ENCODE results near the gene EPN2.
"Not testable (repeated sequence)": the region's sequence is repeated elsewhere in the genome, so short reads cannot be mapped to it uniquely, and the experiment has no call there.

EPN2 gene

DNA sequence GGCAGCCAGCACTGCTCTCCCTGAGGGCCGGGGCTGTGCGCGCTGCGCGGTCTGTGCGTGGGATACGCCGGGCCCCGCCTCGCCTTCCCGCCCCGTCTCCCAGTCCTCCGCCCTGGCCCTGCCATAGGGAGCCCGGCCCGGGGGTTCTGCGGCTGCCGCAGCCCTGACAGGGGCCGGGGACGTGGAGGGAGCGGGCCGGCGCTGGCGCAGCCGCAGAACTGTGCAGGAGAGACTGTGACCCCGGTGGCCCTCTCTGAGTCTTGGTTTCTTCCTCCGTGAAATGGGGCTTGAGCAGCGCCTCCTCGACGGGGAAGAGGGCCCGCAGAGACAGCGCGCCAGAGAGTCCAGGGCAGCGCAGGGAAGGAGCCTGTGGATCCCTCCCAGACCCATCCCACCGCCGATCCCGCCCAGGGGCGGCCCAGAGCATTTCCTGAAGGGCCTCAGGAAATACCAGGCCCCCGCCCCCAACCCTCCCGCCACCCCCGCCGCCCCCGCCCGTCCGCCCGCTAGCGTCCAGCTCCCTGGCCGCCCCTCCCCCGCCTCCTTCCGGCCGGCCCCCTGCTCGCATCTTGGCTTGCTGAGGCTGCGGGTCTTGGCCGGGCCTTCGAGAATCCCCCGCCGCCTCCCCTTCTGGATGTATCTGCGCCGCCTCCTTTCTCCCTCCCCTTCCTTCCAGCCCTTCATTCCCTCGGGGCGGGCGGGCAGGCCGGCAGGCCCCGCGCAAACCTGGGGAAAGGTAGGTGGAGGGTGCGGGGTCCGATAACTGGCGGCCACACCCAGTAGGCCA, 21.9 kb upstream of the EPN2 start:
- not testable (repeated sequence) for H4K91ac ChIP-seq (ENCODE audit: low read length); H2BK5ac ChIP-seq (ENCODE audit: low read depth, low read length, poor library complexity, severe bottlenecking); H2BK15ac ChIP-seq (ENCODE audit: low read depth, poor library complexity, severe bottlenecking); H3K23ac ChIP-seq (ENCODE audit: low read length in 2 of 2); H3K14ac ChIP-seq (ENCODE audit: low read length in 2 of 2); H3K4me3 ChIP-seq (ENCODE audit: insufficient read depth in 1 of 2, low read depth in 1 of 2, low read length in 2 of 2); H3K27ac ChIP-seq (ENCODE audit: low read length, poor library complexity, severe bottlenecking); H3K4me1 ChIP-seq (ENCODE audit: control insufficient read depth, insufficient read depth, low read depth, low read length); DNase-seq; H3K79me1 ChIP-seq (replicated peaks; ENCODE audit: low read length, poor library complexity, severe bottlenecking); H2AFZ ChIP-seq (ENCODE audit: low read depth, low read length); H2BK120ac ChIP-seq (ENCODE audit: low read depth, low read length); H2AK5ac ChIP-seq (ENCODE audit: low read length, severe bottlenecking); H3K36me3 ChIP-seq (ENCODE audit: control insufficient read depth in 1 of 2, insufficient read depth in 2 of 2, low read depth in 1 of 2, low read length in 2 of 2); H3K4me2 ChIP-seq (ENCODE audit: low read length, poor library complexity, severe bottlenecking); H3K9ac ChIP-seq (ENCODE audit: low read length); H3K18ac ChIP-seq (ENCODE audit: low read depth in 1 of 2, low read length in 2 of 2); H3K9me3 ChIP-seq (ENCODE audit: control insufficient read depth, low read length); H3K4ac ChIP-seq (ENCODE audit: low read depth in 1 of 2, low read length in 2 of 2); H3K27me3 ChIP-seq (ENCODE audit: control insufficient read depth in 1 of 2, insufficient read depth in 1 of 2, low read length in 2 of 2); H2BK12ac ChIP-seq (ENCODE audit: low read length in 2 of 2); H4K8ac ChIP-seq (ENCODE audit: low read length)
- no CpG with 5 or more reads among the region's 67 CpGs for WGBS

GRCh38 chr17:19216148-19216926, 20.8 kb upstream of the EPN2 start:
- not testable (repeated sequence) for H3K27ac ChIP-seq (ENCODE audit: low read length, poor library complexity, severe bottlenecking); H3K4ac ChIP-seq (ENCODE audit: low read depth in 1 of 2, low read length in 2 of 2); H2AK5ac ChIP-seq (ENCODE audit: low read length, severe bottlenecking); H2AFZ ChIP-seq (ENCODE audit: low read depth, low read length); H2BK120ac ChIP-seq (ENCODE audit: low read depth, low read length); H2BK12ac ChIP-seq (ENCODE audit: low read length in 2 of 2); H3K23ac ChIP-seq (ENCODE audit: low read length in 2 of 2); H3K14ac ChIP-seq (ENCODE audit: low read length in 2 of 2); H3K18ac ChIP-seq (ENCODE audit: low read depth in 1 of 2, low read length in 2 of 2); H3K4me1 ChIP-seq (ENCODE audit: control insufficient read depth, insufficient read depth, low read depth, low read length); H3K27me3 ChIP-seq (ENCODE audit: control insufficient read depth in 1 of 2, insufficient read depth in 1 of 2, low read length in 2 of 2); DNase-seq; H2BK5ac ChIP-seq (ENCODE audit: low read depth, low read length, poor library complexity, severe bottlenecking); H3K9ac ChIP-seq (ENCODE audit: low read length); H3K36me3 ChIP-seq (ENCODE audit: control insufficient read depth in 1 of 2, insufficient read depth in 2 of 2, low read depth in 1 of 2, low read length in 2 of 2); H2BK15ac ChIP-seq (ENCODE audit: low read depth, poor library complexity, severe bottlenecking); H3K79me1 ChIP-seq (replicated peaks; ENCODE audit: low read length, poor library complexity, severe bottlenecking); H3K4me2 ChIP-seq (ENCODE audit: low read length, poor library complexity, severe bottlenecking); H4K8ac ChIP-seq (ENCODE audit: low read length); H3K4me3 ChIP-seq (ENCODE audit: insufficient read depth in 1 of 2, low read depth in 1 of 2, low read length in 2 of 2); H3K9me3 ChIP-seq (ENCODE audit: control insufficient read depth, low read length); H4K91ac ChIP-seq (ENCODE audit: low read length)
- no CpG with 5 or more reads among the region's 13 CpGs for WGBS

GRCh38 chr17:19218914-19219313, 18.3 kb upstream of the EPN2 start:
- not testable (repeated sequence) for H3K27ac ChIP-seq (ENCODE audit: low read length, poor library complexity, severe bottlenecking); H3K23ac ChIP-seq (ENCODE audit: low read length in 2 of 2); H4K91ac ChIP-seq (ENCODE audit: low read length); H2BK12ac ChIP-seq (ENCODE audit: low read length in 2 of 2); H3K9ac ChIP-seq (ENCODE audit: low read length); H3K14ac ChIP-seq (ENCODE audit: low read length in 2 of 2); H3K79me1 ChIP-seq (replicated peaks; ENCODE audit: low read length, poor library complexity, severe bottlenecking); DNase-seq; H2BK5ac ChIP-seq (ENCODE audit: low read depth, low read length, poor library complexity, severe bottlenecking); H3K18ac ChIP-seq (ENCODE audit: low read depth in 1 of 2, low read length in 2 of 2); H2AFZ ChIP-seq (ENCODE audit: low read depth, low read length); H3K36me3 ChIP-seq (ENCODE audit: control insufficient read depth in 1 of 2, insufficient read depth in 2 of 2, low read depth in 1 of 2, low read length in 2 of 2); H3K4me1 ChIP-seq (ENCODE audit: control insufficient read depth, insufficient read depth, low read depth, low read length); H3K9me3 ChIP-seq (ENCODE audit: control insufficient read depth, low read length); H2BK120ac ChIP-seq (ENCODE audit: low read depth, low read length); H3K27me3 ChIP-seq (ENCODE audit: control insufficient read depth in 1 of 2, insufficient read depth in 1 of 2, low read length in 2 of 2); H3K4me2 ChIP-seq (ENCODE audit: low read length, poor library complexity, severe bottlenecking); H4K8ac ChIP-seq (ENCODE audit: low read length); H2AK5ac ChIP-seq (ENCODE audit: low read length, severe bottlenecking); H2BK15ac ChIP-seq (ENCODE audit: low read depth, poor library complexity, severe bottlenecking); H3K4ac ChIP-seq (ENCODE audit: low read depth in 1 of 2, low read length in 2 of 2); H3K4me3 ChIP-seq (ENCODE audit: insufficient read depth in 1 of 2, low read depth in 1 of 2, low read length in 2 of 2)
- no CpG with 5 or more reads among the region's 2 CpGs for WGBS

DNA sequence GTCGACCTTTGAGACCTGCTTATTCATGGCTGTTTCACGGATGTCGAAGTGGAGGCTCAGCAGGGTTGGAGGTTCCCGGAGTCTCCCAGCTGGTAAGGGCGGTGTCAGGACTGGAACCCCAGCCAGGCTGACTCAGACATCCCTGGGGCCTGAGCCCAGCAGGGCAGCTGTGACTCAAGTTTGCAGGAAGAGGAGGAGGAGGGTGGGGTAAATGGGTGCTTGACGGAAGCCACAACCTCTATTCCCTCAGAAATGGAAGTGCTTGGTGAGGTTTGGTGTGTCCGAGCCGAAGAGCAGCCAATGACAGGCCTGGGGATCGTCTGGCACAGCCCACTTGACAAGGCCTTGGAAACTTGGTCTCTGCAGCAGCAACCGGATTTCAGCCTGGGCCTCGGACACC, 17.8 kb upstream of the EPN2 start:
- not testable (repeated sequence) for H3K18ac ChIP-seq (ENCODE audit: low read depth in 1 of 2, low read length in 2 of 2); H4K8ac ChIP-seq (ENCODE audit: low read length); H2AK5ac ChIP-seq (ENCODE audit: low read length, severe bottlenecking); H3K36me3 ChIP-seq (ENCODE audit: control insufficient read depth in 1 of 2, insufficient read depth in 2 of 2, low read depth in 1 of 2, low read length in 2 of 2); H2BK120ac ChIP-seq (ENCODE audit: low read depth, low read length); H3K9me3 ChIP-seq (ENCODE audit: control insufficient read depth, low read length); H3K9ac ChIP-seq (ENCODE audit: low read length); H4K91ac ChIP-seq (ENCODE audit: low read length); H2BK15ac ChIP-seq (ENCODE audit: low read depth, poor library complexity, severe bottlenecking); H3K27me3 ChIP-seq (ENCODE audit: control insufficient read depth in 1 of 2, insufficient read depth in 1 of 2, low read length in 2 of 2); H3K4me1 ChIP-seq (ENCODE audit: control insufficient read depth, insufficient read depth, low read depth, low read length); H3K4ac ChIP-seq (ENCODE audit: low read depth in 1 of 2, low read length in 2 of 2); H2AFZ ChIP-seq (ENCODE audit: low read depth, low read length); H2BK12ac ChIP-seq (ENCODE audit: low read length in 2 of 2); DNase-seq; H3K23ac ChIP-seq (ENCODE audit: low read length in 2 of 2); H2BK5ac ChIP-seq (ENCODE audit: low read depth, low read length, poor library complexity, severe bottlenecking); H3K27ac ChIP-seq (ENCODE audit: low read length, poor library complexity, severe bottlenecking); H3K4me3 ChIP-seq (ENCODE audit: insufficient read depth in 1 of 2, low read depth in 1 of 2, low read length in 2 of 2); H3K79me1 ChIP-seq (replicated peaks; ENCODE audit: low read length, poor library complexity, severe bottlenecking); H3K4me2 ChIP-seq (ENCODE audit: low read length, poor library complexity, severe bottlenecking); H3K14ac ChIP-seq (ENCODE audit: low read length in 2 of 2)
- WGBS: no CpG with 5 or more reads among the region's 11 CpGs

Measured in mesenchymal stem cell (in vitro differentiated cells and primary cell).